ENCODE data around the gene KIR3DL3.
"Not testable (repeated sequence)": the region's sequence is repeated elsewhere in the genome, so short reads cannot be mapped to it uniquely, and the experiment has no call there.

The KIR3DL3 gene

GRCh38 chr19:54739587-54740497, 15.6 kb downstream of the KIR3DL3 start (continued):
- TF ChIP-seq CREB5 (CRISPR knock-in tag; IDR thresholded peaks at IDR 0.05; ENCODE audit: low read depth) = no peak
- TF ChIP-seq POU6F1 (CRISPR knock-in tag; IDR thresholded peaks at IDR 0.05; ENCODE audit: borderline replicate concordance, low read depth) = no peak
- TF ChIP-seq RARB (CRISPR knock-in tag; IDR thresholded peaks at IDR 0.05) = no peak

GRCh38 chr19:54741950-54742349, 17.7 kb downstream of the KIR3DL3 start:
- ATAC-seq = not testable (repeated sequence)

GRCh38 chr19:54744080-54744479, 19.8 kb downstream of the KIR3DL3 start:
- not testable (repeated sequence) for ATAC-seq

GRCh38 chr19:54747614-54748322, 23.5 kb downstream of the KIR3DL3 start:
- not testable (repeated sequence) for ATAC-seq

- ATAC-seq = not testable (repeated sequence)
Observed at GRCh38 chr19:54750276-54750675, 26.0 kb downstream of the KIR3DL3 start.

GRCh38 chr19:54756204-54757110, 32.2 kb downstream of the KIR3DL3 start:
- ATAC-seq = not testable (repeated sequence)

- not testable (repeated sequence) for ATAC-seq
Observed at GRCh38 chr19:54758577-54758976, 34.3 kb downstream of the KIR3DL3 start.

GRCh38 chr19:54764219-54764618, 40.0 kb downstream of the KIR3DL3 start:
- not testable (repeated sequence) for ATAC-seq

- ATAC-seq = not testable (repeated sequence)
Observed at GRCh38 chr19:54766464-54766863, 42.2 kb downstream of the KIR3DL3 start.

- not testable (repeated sequence) for ATAC-seq
Observed at GRCh38 chr19:54769646-54770045, 45.4 kb downstream of the KIR3DL3 start, which contains the start of gene KIR2DL1. KIR2DL1 (plus strand) TSS chr19:54769793; CDS start chr19:54769851, 58 bp downstream.

GRCh38 chr19:54770511-54770910, 46.3 kb downstream of the KIR3DL3 start:
- ATAC-seq = not testable (repeated sequence)

- ATAC-seq = not testable (repeated sequence)
Observed at GRCh38 chr19:54771018-54771960, 47.0 kb downstream of the KIR3DL3 start.

- ATAC-seq = not testable (repeated sequence)
Observed at GRCh38 chr19:54772666-54773065, 48.4 kb downstream of the KIR3DL3 start.

- ATAC-seq = not testable (repeated sequence)
Observed at GRCh38 chr19:54775095-54775815, 51.0 kb downstream of the KIR3DL3 start.

- not testable (repeated sequence) for ATAC-seq
Observed at GRCh38 chr19:54775830-54776229, 51.6 kb downstream of the KIR3DL3 start.

GRCh38 chr19:54777851-54778250, 53.6 kb downstream of the KIR3DL3 start:
- ATAC-seq = not testable (repeated sequence)

- not testable (repeated sequence) for ATAC-seq
Observed at GRCh38 chr19:54778896-54779295, 54.7 kb downstream of the KIR3DL3 start.
